ENCODE data around the gene HPS5.

Gene HPS5

GRCh38 chr11:18321969-18322711, at the start of gene HPS5, which contains the start of gene GTF2H1:
Gene HPS5 (minus strand): TSS chr11:18322140. CDS start chr11:18317858, 4,282 bp downstream.
Gene GTF2H1 (plus strand): TSS chr11:18322567. CDS start chr11:18333075, 10,508 bp downstream.
- H3K36me3 ChIP-seq (ENCODE audit: control insufficient read depth, insufficient read depth, low read length) = no peaks in the 10 kb centered on the region

GRCh38 chr11:18371279-18371678, 49.3 kb upstream of the HPS5 start:
- no peak for TF ChIP-seq CTCF (IDR thresholded peaks at IDR 0.05; ENCODE audit: insufficient read depth, low read length, poor library complexity, severe bottlenecking)
- DNase-seq (ENCODE audit: extremely low read depth, insufficient read length) = no peak

More at GRCh38 chr11:18321969-18322711, at the start of gene HPS5, which contains the start of gene GTF2H1:
- peak; percentile 98 for DNase-seq (ENCODE audit: extremely low read depth, insufficient read length)
- no peak for TF ChIP-seq CTCF (IDR thresholded peaks at IDR 0.05; ENCODE audit: insufficient read depth, low read length, poor library complexity, severe bottlenecking)
- Histone ChIP-seq H3K27me3 (replicated peaks; ENCODE audit: control insufficient read depth, insufficient read depth, low read length) (no peaks in the 10 kb centered on the region), H3K4me3 (replicated peaks; ENCODE audit: low read depth, low read length) (peak within 1 kb of the TSS; percentile 91)

GRCh38 chr11:18369398-18369797, 47.5 kb upstream of the HPS5 start:
- peaks cover 5% of the 10 kb centered on the region for H3K36me3 ChIP-seq (ENCODE audit: control insufficient read depth, insufficient read depth, low read length)
- no peak overlapping the region for H3K4me3 ChIP-seq (replicated peaks; ENCODE audit: low read depth, low read length)
- DNase-seq (ENCODE audit: extremely low read depth, insufficient read length) = no peak
- TF ChIP-seq CTCF (IDR thresholded peaks at IDR 0.05; ENCODE audit: insufficient read depth, low read length, poor library complexity, severe bottlenecking) = no peak
- no peaks in the 10 kb centered on the region for H3K27me3 ChIP-seq (replicated peaks; ENCODE audit: control insufficient read depth, insufficient read depth, low read length)

More at GRCh38 chr11:18371279-18371678, 49.3 kb upstream of the HPS5 start:
- no peak overlapping the region for H3K4me3 ChIP-seq (replicated peaks; ENCODE audit: low read depth, low read length)
- no peaks in the 10 kb centered on the region for H3K27me3 ChIP-seq (replicated peaks; ENCODE audit: control insufficient read depth, insufficient read depth, low read length)
- no peaks in the 10 kb centered on the region; the same call in 1 of the 2 replicates for H3K36me3 ChIP-seq (ENCODE audit: control insufficient read depth, insufficient read depth, low read length)

GRCh38 chr11:18368221-18368620, 46.3 kb upstream of the HPS5 start:
- H3K27me3 ChIP-seq (replicated peaks; ENCODE audit: control insufficient read depth, insufficient read depth, low read length) = no peaks in the 10 kb centered on the region
- TF ChIP-seq CTCF (IDR thresholded peaks at IDR 0.05; ENCODE audit: insufficient read depth, low read length, poor library complexity, severe bottlenecking) = no peak
- H3K36me3 ChIP-seq (ENCODE audit: control insufficient read depth, insufficient read depth, low read length) = peaks cover 5% of the 10 kb centered on the region
- DNase-seq (ENCODE audit: extremely low read depth, insufficient read length) = no peak
- no peak overlapping the region for H3K4me3 ChIP-seq (replicated peaks; ENCODE audit: low read depth, low read length)

GRCh38 chr11:18367431-18367830, 45.5 kb upstream of the HPS5 start:
- Histone ChIP-seq H3K4me3 (replicated peaks; ENCODE audit: low read depth, low read length) (no peak overlapping the region), H3K36me3 (ENCODE audit: control insufficient read depth, insufficient read depth, low read length) (peaks cover 5% of the 10 kb centered on the region), H3K27me3 (replicated peaks; ENCODE audit: control insufficient read depth, insufficient read depth, low read length) (no peaks in the 10 kb centered on the region)
- TF ChIP-seq CTCF (IDR thresholded peaks at IDR 0.05; ENCODE audit: insufficient read depth, low read length, poor library complexity, severe bottlenecking) = no peak
- DNase-seq (ENCODE audit: extremely low read depth, insufficient read length) = no peak
